H1 (cell line): Measurements from ENCODE around the gene LRATD1. TPM values are rescaled to one million over a fixed set of nuclear protein-coding genes. Genes with fewer than 3 reads are reported as not detected.

Experiments
- CTCF ChIA-PET: fragments of 300-600 bp; sonication (Branson Sonifier 250); formaldehyde crosslinking; loops from one replicate; lab custom pipeline; 2021; ENCODE audit not compliant: partially characterized antibody; lab: Charles Lee
- POLR2A ChIA-PET: fragments of 300-600 bp; sonication (Branson Sonifier 250); formaldehyde crosslinking; loops from one replicate; lab custom pipeline; 2021; ENCODE audit warnings: inconsistent platforms; ENCODE audit not compliant: partially characterized antibody; lab: Charles Lee
- DNase-seq, 2 experiments: peaks; one replicate each; pipeline versions ENCODE4 v3.0.0 to v3.0.0-alpha.2; 2010 to 2022; ENCODE audit warnings: low spot score in 2 of 2, low read depth in 1 of 2, mixed read lengths in 1 of 2
- FAIRE-seq: peaks from 2 replicates; lab custom pipeline; 2011; peaks lifted over from hg19 to GRCh38; lab: Jason Lieb, UNC
- H2AFZ ChIP-seq: 2 replicates; pipeline ENCODE4 v1.8.1; 2012; ENCODE audit warnings: low read length, inconsistent platforms
- H2AK5ac ChIP-seq: 2 replicates; pipeline ENCODE4 v1.6.1; 2013; ENCODE audit warnings: low read depth, low read length
- H2BK120ac ChIP-seq: replicated peaks from 2 replicates; pipeline ENCODE3; 2013; ENCODE audit warnings: low read depth, low read length, inconsistent platforms
- H2BK12ac ChIP-seq: 2 replicates; pipeline ENCODE4 v1.6.1; 2013; ENCODE audit warnings: low read depth, low read length
- H2BK15ac ChIP-seq: 2 replicates; pipeline ENCODE4 v1.6.1; 2013; ENCODE audit warnings: low read length
- H2BK20ac ChIP-seq: 2 replicates; pipeline ENCODE4 v1.6.1; 2013; ENCODE audit warnings: low read length
- H2BK5ac ChIP-seq: 2 replicates; pipeline ENCODE4 v1.6.1; 2013; ENCODE audit warnings: low read depth, low read length
- H3K14ac ChIP-seq: 2 replicates; pipeline ENCODE4 v1.6.1; 2013; ENCODE audit warnings: inconsistent platforms; ENCODE audit not compliant: insufficient read length
- H3K18ac ChIP-seq: 2 replicates; pipeline ENCODE4 v1.6.1; 2013; ENCODE audit warnings: low read length; ENCODE audit errors: extremely low read depth
- H3K23ac ChIP-seq: 2 replicates; pipeline ENCODE4 v1.6.1; 2013; ENCODE audit warnings: inconsistent platforms; ENCODE audit not compliant: insufficient read length
- H3K23me2 ChIP-seq: 2 replicates; pipeline ENCODE4 v1.6.1; 2013; ENCODE audit warnings: low read depth, low read length
- H3K27ac ChIP-seq: 2 replicates; pipeline ENCODE4 v1.6.1; 2011; ENCODE audit warnings: low read depth, low read length, inconsistent platforms
- H3K27me3 ChIP-seq, 4 experiments: replicated peaks in 1 of 4; 1 replicate in 1 of 4; 2 replicates in 3 of 4; pipeline versions ENCODE4 v1.6.1 to v1.8.1; 2011 to 2013; ENCODE audit warnings: low read length in 3 of 4, mild to moderate bottlenecking in 3 of 4, inconsistent platforms in 2 of 4, mixed read lengths in 2 of 4, moderate library complexity in 1 of 4; ENCODE audit not compliant: control insufficient read depth in 3 of 4, insufficient read depth in 3 of 4; ENCODE audit errors: extremely low read depth in 1 of 4
- H3K36me3 ChIP-seq, 4 experiments: 2 replicates each; pipeline versions ENCODE4 v1.6.1 to v1.8.1; 2011 to 2013; ENCODE audit warnings: mild to moderate bottlenecking in 4 of 4, low read length in 3 of 4, moderate library complexity in 2 of 4, control low read depth in 1 of 4, inconsistent platforms in 1 of 4; ENCODE audit not compliant: insufficient read depth in 4 of 4, control insufficient read depth in 2 of 4
- H3K4ac ChIP-seq: replicated peaks from 2 replicates; pipeline ENCODE3; 2013; ENCODE audit warnings: low read length, low read depth, mixed read lengths, inconsistent platforms; ENCODE audit not compliant: insufficient read length
- H3K4me1 ChIP-seq, 4 experiments: replicated peaks in 1 of 4; 1 replicate in 1 of 4; 2 replicates in 3 of 4; pipeline versions ENCODE4 v1.6.1 to v1.8.1; 2011 to 2013; ENCODE audit warnings: low read length in 3 of 4, inconsistent platforms in 2 of 4, mixed read lengths in 1 of 4; ENCODE audit not compliant: insufficient read depth in 4 of 4, control insufficient read depth in 3 of 4
- H3K4me2 ChIP-seq, 2 experiments: 2 replicates each; pipeline versions ENCODE4 v1.6.1 to v1.8.1; 2011 to 2013; ENCODE audit warnings: low read depth in 2 of 2, low read length in 2 of 2, control low read depth in 1 of 2, inconsistent platforms in 1 of 2, mild to moderate bottlenecking in 1 of 2; ENCODE audit not compliant: insufficient read depth in 1 of 2
- H3K4me3 ChIP-seq, 4 experiments: fragments of 200-600, 300-600 bp in 1 of 4; sonication (generic), shearing (Covaris generic), sonication (Bioruptor Twin) in 1 of 4; 2 replicates each; pipeline versions ENCODE4 v1.5.1 to v1.8.1; 2011 to 2016; ENCODE audit warnings: low read length in 4 of 4, low read depth in 3 of 4, control low read depth in 2 of 4, inconsistent platforms in 2 of 4, mild to moderate bottlenecking in 2 of 4, mixed read lengths in 1 of 4, moderate library complexity in 1 of 4; ENCODE audit not compliant: insufficient read depth in 2 of 4; ENCODE audit errors: extremely low read depth in 1 of 4
- H3K56ac ChIP-seq: replicated peaks from 2 replicates; pipeline ENCODE3; 2013; ENCODE audit warnings: low read depth, mild to moderate bottlenecking, mixed read lengths, low read length, inconsistent platforms; ENCODE audit not compliant: insufficient read length
- H3K79me1 ChIP-seq: 2 replicates; pipeline ENCODE4 v1.6.1; 2013; ENCODE audit warnings: low read depth, low read length, control low read depth
- H3K79me2 ChIP-seq, 2 experiments: 2 replicates each; pipeline versions ENCODE4 v1.6.1 to v1.8.1; 2012 to 2013; ENCODE audit warnings: low read length in 2 of 2, mild to moderate bottlenecking in 2 of 2, inconsistent platforms in 1 of 2; ENCODE audit not compliant: insufficient read depth in 2 of 2, control insufficient read depth in 1 of 2
- H3K9ac ChIP-seq, 4 experiments: replicated peaks in 1 of 4; 1 replicate in 1 of 4; 2 replicates in 3 of 4; pipeline versions ENCODE4 v1.6.1 to v1.8.1; 2011 to 2013; ENCODE audit warnings: low read depth in 3 of 4, low read length in 3 of 4, control low read depth in 2 of 4, mild to moderate bottlenecking in 2 of 4, moderate library complexity in 2 of 4, inconsistent platforms in 1 of 4; ENCODE audit errors: extremely low read depth in 1 of 4
- H3K9me3 ChIP-seq, 2 experiments: 2 replicates each; pipeline versions ENCODE4 v1.6.1 to v1.8.1; 2012 to 2013; ENCODE audit warnings: mild to moderate bottlenecking in 2 of 2, moderate library complexity in 2 of 2, control low read depth in 1 of 2, inconsistent platforms in 1 of 2, low read depth in 1 of 2, low read length in 1 of 2, mixed read lengths in 1 of 2; ENCODE audit not compliant: insufficient read depth in 2 of 2
- H4K20me1 ChIP-seq, 2 experiments: replicated peaks in 1 of 2; 2 replicates each; pipeline versions ENCODE3 to v1.8.1; 2011 to 2013; ENCODE audit warnings: inconsistent platforms in 2 of 2, low read length in 2 of 2, mild to moderate bottlenecking in 1 of 2; ENCODE audit not compliant: insufficient read depth in 2 of 2, control insufficient read depth in 1 of 2
- H4K5ac ChIP-seq: 2 replicates; pipeline ENCODE4 v1.6.1; 2013; ENCODE audit warnings: low read length, low read depth, mixed read lengths, inconsistent platforms; ENCODE audit not compliant: insufficient read length
- H4K8ac ChIP-seq: 2 replicates; pipeline ENCODE4 v1.8.0; 2013; ENCODE audit warnings: mild to moderate bottlenecking, moderate library complexity, low read length, inconsistent platforms; ENCODE audit not compliant: insufficient read depth; ENCODE audit errors: extremely low read depth
- H4K91ac ChIP-seq: replicated peaks from 2 replicates; pipeline ENCODE3; 2013; ENCODE audit warnings: low read length, mixed read lengths, inconsistent platforms; ENCODE audit not compliant: insufficient read length
- CBX5 ChIP-seq: fragments of 300-800, 300-1000 bp; sonication (generic); IDR thresholded peaks from 2 replicates; pipeline ENCODE4 v1.7.1; 2016; ENCODE audit warnings: antibody characterized with exemption, low read length, low read depth
- HDAC6 ChIP-seq: IDR thresholded peaks from one replicate; pipeline ENCODE4 v1.7.1; 2012; ENCODE audit warnings: low read depth, mild to moderate bottlenecking, inconsistent platforms, low read length, moderate library complexity
- KDM5A ChIP-seq: fragments of 200-600 bp; IDR thresholded peaks from 2 replicates; pipeline ENCODE4 v1.7.1; 2012; ENCODE audit warnings: mild to moderate bottlenecking, low read length, inconsistent platforms, mixed read lengths
- POLR2AphosphoS5 ChIP-seq: IDR thresholded peaks from 2 replicates; pipeline ENCODE4 v1.6.1; 2011; ENCODE audit warnings: low read depth, low read length
- RNF2 ChIP-seq: fragments of 200-900, 300-1000 bp; sonication (generic); IDR thresholded peaks from 2 replicates; pipeline ENCODE4 v1.7.1; 2016; ENCODE audit warnings: borderline replicate concordance, low read depth, mild to moderate bottlenecking, antibody characterized with exemption, low read length; ENCODE audit not compliant: poor library complexity, severe bottlenecking; ENCODE audit errors: missing control alignments
- SIX5 ChIP-seq: IDR thresholded peaks from 2 replicates; pipeline ENCODE4 v1.6.1; 2011; ENCODE audit warnings: mild to moderate bottlenecking, low read depth, low read length
- SP2 ChIP-seq: IDR thresholded peaks from 2 replicates; pipeline ENCODE4 v1.6.1; 2012; ENCODE audit warnings: mild to moderate bottlenecking, low read length, inconsistent platforms
- SP4 ChIP-seq: IDR thresholded peaks from 2 replicates; pipeline ENCODE4 v1.6.1; 2012; ENCODE audit warnings: low read length, inconsistent platforms
- SUZ12 ChIP-seq: fragments of 200-600 bp; sonication (generic); IDR thresholded peaks from 2 replicates; pipeline ENCODE4 v1.6.1; 2012; ENCODE audit warnings: mild to moderate bottlenecking, inconsistent platforms, low read length, moderate library complexity, mixed read lengths
- TAF1 ChIP-seq: IDR thresholded peaks from 2 replicates; pipeline ENCODE4 v1.6.1; 2011; ENCODE audit warnings: mild to moderate bottlenecking, low read depth, low read length
- TBP ChIP-seq: IDR thresholded peaks from 2 replicates; pipeline ENCODE4 v1.6.1; 2011; ENCODE audit warnings: low read depth, low read length, improper control_type of control experiment
- YY1 ChIP-seq: IDR thresholded peaks from 2 replicates; pipeline ENCODE4 v1.6.1; 2011; ENCODE audit warnings: low read depth, mild to moderate bottlenecking, low read length
- WGBS, 2 experiments: shearing (Covaris generic) in 1 of 2; methylation state at CpG; one replicate each; pipeline versions ENCODE4 v1.1.6 to v1.1.7; 2013 to 2015; ENCODE audit warnings: low lambda C conversion rate in 2 of 2, mixed read lengths in 2 of 2, inconsistent platforms in 1 of 2, low coverage in 1 of 2, missing lambda C conversion rate in 1 of 2; ENCODE audit not compliant: insufficient replicate concordance in 2 of 2, insufficient coverage in 1 of 2, insufficient read length in 1 of 2; ENCODE audit errors: extremely low coverage in 1 of 2, missing lambda C conversion rate in 1 of 2; 5-methylcytosine and 5-hydroxymethylcytosine counted together
- polyA plus RNA-seq, 7 experiments: library from polyadenylated mRNA; depleted of rRNA in 3 of 7; stranded (reverse) in 5 of 7; unstranded in 2 of 7; fragments of >200 nt in 5 of 7; fragments of 200-250 nt in 2 of 7; gene quantifications; 1 replicate in 5 of 7; 2 replicates in 1 of 7; 4 replicates in 1 of 7; pipeline versions ENCODE4 v1.2.1 to v1.2.3, GENCODE V29; 2011 to 2013; ENCODE audit warnings: missing spikeins in 2 of 7, mixed read lengths in 2 of 7
- total RNA-seq: library from RNA; stranded (reverse); fragmentation: NEBNext Ultra II Directional; extraction: Animal tissue kit (Norgen Biotek cat#: 25700); gene quantifications from 2 replicates; pipeline ENCODE4 v1.2.1, GENCODE V29; 2021

Gene LRATD1
- total and polyA plus RNA-seq, 2 of the 8 experiments (the other 6 are each of a cell fraction or from before 2014, with no cell fraction given) = 1.2 to 2.3 TPM

DNA sequence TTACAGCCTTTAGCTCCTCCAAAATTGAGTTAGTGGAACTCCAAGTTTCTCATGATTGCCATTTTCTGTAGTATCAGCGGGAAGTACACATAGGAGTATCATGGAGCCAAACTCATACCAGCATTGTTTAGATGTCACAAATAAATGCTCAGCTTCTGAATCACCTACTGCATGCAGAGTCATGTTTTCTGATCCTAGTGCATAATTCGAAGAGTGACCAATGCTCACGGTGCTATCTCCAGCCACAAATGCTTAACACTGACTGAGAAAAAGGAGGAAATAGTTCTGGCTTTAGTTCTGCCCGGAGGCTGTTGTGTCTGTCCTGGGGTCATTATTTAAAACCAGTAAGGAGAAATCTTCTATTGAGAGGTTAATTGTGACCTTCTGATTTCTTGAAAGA is 45.4 kb upstream of the LRATD1 start:
- Histone ChIP-seq H4K5ac (no peak overlapping the region), H3K27ac (no peak overlapping the region), H3K79me1 (no peaks in the 10 kb centered on the region), H2AFZ (no peak overlapping the region), H3K27me3 (no peaks in the 10 kb centered on the region), H3K23ac (no peak overlapping the region), H3K14ac (no peak overlapping the region), H2BK20ac (no peak overlapping the region), H3K18ac (no peak overlapping the region), H3K36me3 (no peaks in the 10 kb centered on the region), H3K4me1 (no peaks in the 10 kb centered on the region; a peak in 1 of 7 replicates), H3K56ac (no peak overlapping the region), H2AK5ac (no peak overlapping the region), H2BK5ac (no peak overlapping the region), H4K20me1 (no peaks in the 10 kb centered on the region), H4K8ac (no peak overlapping the region), H2BK12ac (no peak overlapping the region), H3K4me2 (no peak overlapping the region), H2BK15ac (no peak overlapping the region), H3K4me3 (no peak overlapping the region), H3K9ac (no peak overlapping the region), H4K91ac (no peak overlapping the region), H3K4ac (no peak overlapping the region), H3K9me3 (no peaks in the 10 kb centered on the region), H2BK120ac (no peak overlapping the region), H3K23me2 (no peaks in the 10 kb centered on the region), H3K79me2 (no peaks in the 10 kb centered on the region)
- 92% methylated on average over 4 of the region's 4 CpGs; no CpG with 5 or more reads in 1 of the 2 experiments for WGBS, 2 experiments
- ChIA-PET CTCF (no interaction called here), POLR2A (no interaction called here)
- TF ChIP-seq YY1 (no peak), KDM5A (no peak), TAF1 (no peak), RNF2 (no peak), HDAC6 (no peak), CBX5 (no peak), SP2 (no peak), POLR2AphosphoS5 (no peak), SIX5 (no peak), SUZ12 (no peak), SP4 (no peak), TBP (no peak)
- DNase-seq (no peak), FAIRE-seq (no peak)
